HT1080 (cell line): ENCODE measurements around the gene RPL36. TPM values are rescaled to one million over a fixed set of nuclear protein-coding genes. Genes with fewer than 3 reads are reported as not detected.
A peak's percentile ranks its signal among the peaks of the same experiment; 100 is the strongest.
"Not testable (repeated sequence)": the region's sequence is repeated elsewhere in the genome, so short reads cannot be mapped to it uniquely, and the experiment has no call there.

Experiments used
- DNase-seq: peaks from one replicate; pipeline ENCODE4 v3.0.0-alpha.2; 2015; ENCODE audit warnings: low read depth
- total RNA-seq: library from RNA; depleted of rRNA; stranded (reverse); fragments of >200 nt; shearing (Covaris generic); gene quantifications from 2 replicates; pipeline ENCODE4 v1.2.3, GENCODE V29; 2014

The RPL36 gene
- total RNA-seq, 1 experiment from 2014 or later: 1,434 TPM

GRCh38 chr19:5703819-5704818, 14.0 kb downstream of the RPL36 start:
- no peak for DNase-seq

- DNase-seq: no peak
Observed at GRCh38 chr19:5705552-5705951, 15.5 kb downstream of the RPL36 start.

GRCh38 chr19:5706876-5707573, 16.9 kb downstream of the RPL36 start:
- no peak for DNase-seq

GRCh38 chr19:5707576-5708575, 17.8 kb downstream of the RPL36 start:
- DNase-seq: no peak

GRCh38 chr19:5711025-5711424, 20.9 kb downstream of the RPL36 start:
- DNase-seq: no peak

GRCh38 chr19:5711713-5712161, 21.6 kb downstream of the RPL36 start:
- DNase-seq: no peak

GRCh38 chr19:5713228-5713627, 23.1 kb downstream of the RPL36 start:
- no peak for DNase-seq

GRCh38 chr19:5714816-5715215, 24.7 kb downstream of the RPL36 start:
- no peak for DNase-seq

- DNase-seq: no peak
Observed at GRCh38 chr19:5717215-5717935, 27.3 kb downstream of the RPL36 start.

GRCh38 chr19:5718037-5718578, 28.0 kb downstream of the RPL36 start:
- peak; percentile 55 for DNase-seq

- DNase-seq: peak; percentile 73
Observed at GRCh38 chr19:5718579-5719273, 28.6 kb downstream of the RPL36 start.

- no peak for DNase-seq
Observed at GRCh38 chr19:5719274-5719960, 29.3 kb downstream of the RPL36 start.

GRCh38 chr19:5719961-5720790, 30.1 kb downstream of the RPL36 start, which contains the start of the genes CATSPERD and LONP1:
CATSPERD (plus strand) TSS chr19:5720637; CDS start chr19:5720738, 101 bp downstream.
LONP1 (minus strand) TSS chr19:5720146; CDS start chr19:5720132, 14 bp downstream.
- peak; percentile 99 for DNase-seq

- DNase-seq: no peak
Observed at GRCh38 chr19:5727453-5728050, 37.5 kb downstream of the RPL36 start.

GRCh38 chr19:5733172-5733571, 43.1 kb downstream of the RPL36 start:
- DNase-seq: not testable (repeated sequence)

- no peak for DNase-seq
Observed at GRCh38 chr19:5738423-5738822, 48.3 kb downstream of the RPL36 start.
